ENCODE results near the gene PLPPR3.
"Not testable (repeated sequence)": the region's sequence is repeated elsewhere in the genome, so short reads cannot be mapped to it uniquely, and the experiment has no call there.

PLPPR3 gene

GRCh38 chr19:853614-854220 lies 32.0 kb upstream of the PLPPR3 start:
- DNase-seq, result not testable (repeated sequence)

GRCh38 chr19:853014-853585 lies 31.3 kb upstream of the PLPPR3 start:
- no peak for DNase-seq

GRCh38 chr19:852136-853013 lies 30.6 kb upstream of the PLPPR3 start, which contains the start of gene ELANE:
Gene ELANE, plus strand, starts transcription at chr19:852303. Its CDS starts 26 bp downstream, at chr19:852329.
- no peak for DNase-seq

GRCh38 chr19:850979-851335 lies 29.2 kb upstream of the PLPPR3 start:
- DNase-seq, result no peak

- DNase-seq, result no peak
These were observed 28.6 kb upstream of the PLPPR3 start for GRCh38 chr19:850221-850978.

GRCh38 chr19:849195-849594 lies 27.4 kb upstream of the PLPPR3 start:
- DNase-seq, result not testable (repeated sequence)

- no peak for DNase-seq
These were observed 26.7 kb upstream of the PLPPR3 start for GRCh38 chr19:848386-848921.

- no peak for DNase-seq
These were observed 24.2 kb upstream of the PLPPR3 start for GRCh38 chr19:845707-846521.

- DNase-seq, result peak in 1 of 6 experiments; percentile 13
These were observed 22.8 kb upstream of the PLPPR3 start for GRCh38 chr19:844546-844971.

GRCh38 chr19:843836-844545 lies 22.2 kb upstream of the PLPPR3 start:
- DNase-seq, result peak in 1 of 6 experiments; percentile 12

GRCh38 chr19:843180-843835 lies 21.6 kb upstream of the PLPPR3 start:
- no peak for DNase-seq

- not testable (repeated sequence) for DNase-seq
These were observed 21.0 kb upstream of the PLPPR3 start for GRCh38 chr19:842802-843179.

- no peak for DNase-seq
These were observed 18.9 kb upstream of the PLPPR3 start, which contains the start of gene PRTN3 for GRCh38 chr19:840519-841206. Gene PRTN3, plus strand, starts transcription at chr19:840999. Its CDS starts 10 bp downstream, at chr19:841009.

GRCh38 chr19:835210-835810 lies 13.6 kb upstream of the PLPPR3 start:
- DNase-seq, result no peak

GRCh38 chr19:834216-834615 lies 12.5 kb upstream of the PLPPR3 start:
- DNase-seq, result no peak

GRCh38 chr19:831407-832369 lies 9.9 kb upstream of the PLPPR3 start:
- no peak for DNase-seq

- DNase-seq, result no peak
These were observed 7.5 kb upstream of the PLPPR3 start for GRCh38 chr19:829129-829758.
